Bronchial epithelial cell (primary cell): ENCODE data around the gene COMMD1. TPM values are rescaled to one million over a fixed set of nuclear protein-coding genes. Genes with fewer than 3 reads are reported as not detected.

Experiments used
- DNase-seq: peaks from one replicate; pipeline ENCODE4 v3.0.0-alpha.2; 2010; ENCODE audit warnings: low read depth
- FAIRE-seq: peaks from 2 replicates; lab custom pipeline; 2011; peaks lifted over from hg19 to GRCh38; lab: Jason Lieb, UNC
- H3K27me3 ChIP-seq: 2 replicates; pipeline ENCODE4 v1.5.1; 2011; ENCODE audit warnings: low read length; ENCODE audit not compliant: control insufficient read depth, insufficient read depth
- H3K36me3 ChIP-seq: 2 replicates; pipeline ENCODE4 v1.5.1; 2011; ENCODE audit warnings: low read length; ENCODE audit not compliant: control insufficient read depth, insufficient read depth
- H3K4me3 ChIP-seq: 2 replicates; pipeline ENCODE4 v1.5.1; 2011; ENCODE audit warnings: mild to moderate bottlenecking, low read depth, low read length, control low read depth
- CTCF ChIP-seq: IDR thresholded peaks from 2 replicates; pipeline ENCODE4 v1.5.1; 2011; ENCODE audit warnings: mild to moderate bottlenecking, moderate library complexity, low read length, control low read depth, inconsistent platforms; ENCODE audit not compliant: insufficient read depth, severe bottlenecking
- total RNA-seq: library from RNA; depleted of rRNA; stranded (reverse); fragments of >200 nt; gene quantifications from 2 replicates; pipeline ENCODE4 v1.2.1, GENCODE V29; 2014

Gene COMMD1
- total RNA-seq, 1 donor from 2014 or later = 30.5 TPM

GRCh38 chr2:62099523-62100175 lies 194.2 kb downstream of the COMMD1 start:
- no peak for TF ChIP-seq CTCF
- no peak for FAIRE-seq
- no peak for DNase-seq

GRCh38 chr2:62101886-62102285 lies 196.4 kb downstream of the COMMD1 start:
- Histone ChIP-seq H3K36me3 (no peaks in the 10 kb centered on the region), H3K27me3 (no peaks in the 10 kb centered on the region), H3K4me3 (no peak overlapping the region)
- FAIRE-seq (no peak), DNase-seq (no peak)
- no peak for TF ChIP-seq CTCF

More at GRCh38 chr2:62099523-62100175, 194.2 kb downstream of the COMMD1 start:
- H3K4me3 ChIP-seq = no peak overlapping the region
- no peaks in the 10 kb centered on the region for H3K36me3 ChIP-seq
- H3K27me3 ChIP-seq = no peaks in the 10 kb centered on the region

- TF ChIP-seq CTCF = no peak
- DNase-seq = no peak
- no peak for FAIRE-seq
- H3K36me3 ChIP-seq = no peaks in the 10 kb centered on the region
- no peaks in the 10 kb centered on the region for H3K27me3 ChIP-seq
- H3K4me3 ChIP-seq = no peak overlapping the region
Observed at GRCh38 chr2:62102402-62102920, 197.0 kb downstream of the COMMD1 start.

GRCh38 chr2:62109554-62109953 lies 204.1 kb downstream of the COMMD1 start:
- Histone ChIP-seq H3K4me3 (no peak overlapping the region), H3K36me3 (no peaks in the 10 kb centered on the region), H3K27me3 (no peaks in the 10 kb centered on the region)
- TF ChIP-seq CTCF = no peak
- no peak for DNase-seq
- FAIRE-seq = no peak

- Histone ChIP-seq H3K27me3 (no peaks in the 10 kb centered on the region), H3K36me3 (no peaks in the 10 kb centered on the region), H3K4me3 (no peak overlapping the region)
- no peak for TF ChIP-seq CTCF
- no peak for DNase-seq
- no peak for FAIRE-seq
Observed at GRCh38 chr2:62110415-62111025, 205.0 kb downstream of the COMMD1 start.
